H1 (cell line): ENCODE measurements around the gene NUDC. TPM values are rescaled to one million over a fixed set of nuclear protein-coding genes. Genes with fewer than 3 reads are reported as not detected.

Experiments
- CTCF ChIA-PET: fragments of 300-600 bp; sonication (Branson Sonifier 250); formaldehyde crosslinking; loops from one replicate; lab custom pipeline; 2021; ENCODE audit not compliant: partially characterized antibody; lab: Charles Lee
- POLR2A ChIA-PET: fragments of 300-600 bp; sonication (Branson Sonifier 250); formaldehyde crosslinking; loops from one replicate; lab custom pipeline; 2021; ENCODE audit warnings: inconsistent platforms; ENCODE audit not compliant: partially characterized antibody; lab: Charles Lee
- DNase-seq, 2 experiments: peaks; one replicate each; pipeline versions ENCODE4 v3.0.0 to v3.0.0-alpha.2; 2010 to 2022; ENCODE audit warnings: low spot score in 2 of 2, low read depth in 1 of 2, mixed read lengths in 1 of 2
- FAIRE-seq: peaks from 2 replicates; lab custom pipeline; 2011; peaks lifted over from hg19 to GRCh38; lab: Jason Lieb, UNC
- H2AFZ ChIP-seq: 2 replicates; pipeline ENCODE4 v1.8.1; 2012; ENCODE audit warnings: low read length, inconsistent platforms
- H2AK5ac ChIP-seq: 2 replicates; pipeline ENCODE4 v1.6.1; 2013; ENCODE audit warnings: low read depth, low read length
- H2BK120ac ChIP-seq: replicated peaks from 2 replicates; pipeline ENCODE3; 2013; ENCODE audit warnings: low read depth, low read length, inconsistent platforms
- H2BK12ac ChIP-seq: 2 replicates; pipeline ENCODE4 v1.6.1; 2013; ENCODE audit warnings: low read depth, low read length
- H2BK15ac ChIP-seq: 2 replicates; pipeline ENCODE4 v1.6.1; 2013; ENCODE audit warnings: low read length
- H2BK20ac ChIP-seq: 2 replicates; pipeline ENCODE4 v1.6.1; 2013; ENCODE audit warnings: low read length
- H2BK5ac ChIP-seq: 2 replicates; pipeline ENCODE4 v1.6.1; 2013; ENCODE audit warnings: low read depth, low read length
- H3K14ac ChIP-seq: 2 replicates; pipeline ENCODE4 v1.6.1; 2013; ENCODE audit warnings: inconsistent platforms; ENCODE audit not compliant: insufficient read length
- H3K18ac ChIP-seq: 2 replicates; pipeline ENCODE4 v1.6.1; 2013; ENCODE audit warnings: low read length; ENCODE audit errors: extremely low read depth
- H3K23ac ChIP-seq: 2 replicates; pipeline ENCODE4 v1.6.1; 2013; ENCODE audit warnings: inconsistent platforms; ENCODE audit not compliant: insufficient read length
- H3K23me2 ChIP-seq: 2 replicates; pipeline ENCODE4 v1.6.1; 2013; ENCODE audit warnings: low read depth, low read length
- H3K27ac ChIP-seq: 2 replicates; pipeline ENCODE4 v1.6.1; 2011; ENCODE audit warnings: low read depth, low read length, inconsistent platforms
- H3K27me3 ChIP-seq, 4 experiments: replicated peaks in 1 of 4; 1 replicate in 1 of 4; 2 replicates in 3 of 4; pipeline versions ENCODE4 v1.6.1 to v1.8.1; 2011 to 2013; ENCODE audit warnings: low read length in 3 of 4, mild to moderate bottlenecking in 3 of 4, inconsistent platforms in 2 of 4, mixed read lengths in 2 of 4, moderate library complexity in 1 of 4; ENCODE audit not compliant: control insufficient read depth in 3 of 4, insufficient read depth in 3 of 4; ENCODE audit errors: extremely low read depth in 1 of 4
- H3K36me3 ChIP-seq, 4 experiments: 2 replicates each; pipeline versions ENCODE4 v1.6.1 to v1.8.1; 2011 to 2013; ENCODE audit warnings: mild to moderate bottlenecking in 4 of 4, low read length in 3 of 4, moderate library complexity in 2 of 4, control low read depth in 1 of 4, inconsistent platforms in 1 of 4; ENCODE audit not compliant: insufficient read depth in 4 of 4, control insufficient read depth in 2 of 4
- H3K4ac ChIP-seq: replicated peaks from 2 replicates; pipeline ENCODE3; 2013; ENCODE audit warnings: low read length, low read depth, mixed read lengths, inconsistent platforms; ENCODE audit not compliant: insufficient read length
- H3K4me1 ChIP-seq, 4 experiments: replicated peaks in 1 of 4; 1 replicate in 1 of 4; 2 replicates in 3 of 4; pipeline versions ENCODE4 v1.6.1 to v1.8.1; 2011 to 2013; ENCODE audit warnings: low read length in 3 of 4, inconsistent platforms in 2 of 4, mixed read lengths in 1 of 4; ENCODE audit not compliant: insufficient read depth in 4 of 4, control insufficient read depth in 3 of 4
- H3K4me2 ChIP-seq, 2 experiments: 2 replicates each; pipeline versions ENCODE4 v1.6.1 to v1.8.1; 2011 to 2013; ENCODE audit warnings: low read depth in 2 of 2, low read length in 2 of 2, control low read depth in 1 of 2, inconsistent platforms in 1 of 2, mild to moderate bottlenecking in 1 of 2; ENCODE audit not compliant: insufficient read depth in 1 of 2
- H3K4me3 ChIP-seq, 4 experiments: fragments of 200-600, 300-600 bp in 1 of 4; sonication (generic), shearing (Covaris generic), sonication (Bioruptor Twin) in 1 of 4; 2 replicates each; pipeline versions ENCODE4 v1.5.1 to v1.8.1; 2011 to 2016; ENCODE audit warnings: low read length in 4 of 4, low read depth in 3 of 4, control low read depth in 2 of 4, inconsistent platforms in 2 of 4, mild to moderate bottlenecking in 2 of 4, mixed read lengths in 1 of 4, moderate library complexity in 1 of 4; ENCODE audit not compliant: insufficient read depth in 2 of 4; ENCODE audit errors: extremely low read depth in 1 of 4
- H3K56ac ChIP-seq: replicated peaks from 2 replicates; pipeline ENCODE3; 2013; ENCODE audit warnings: low read depth, mild to moderate bottlenecking, mixed read lengths, low read length, inconsistent platforms; ENCODE audit not compliant: insufficient read length
- H3K79me1 ChIP-seq: 2 replicates; pipeline ENCODE4 v1.6.1; 2013; ENCODE audit warnings: low read depth, low read length, control low read depth
- H3K79me2 ChIP-seq, 2 experiments: 2 replicates each; pipeline versions ENCODE4 v1.6.1 to v1.8.1; 2012 to 2013; ENCODE audit warnings: low read length in 2 of 2, mild to moderate bottlenecking in 2 of 2, inconsistent platforms in 1 of 2; ENCODE audit not compliant: insufficient read depth in 2 of 2, control insufficient read depth in 1 of 2
- H3K9ac ChIP-seq, 4 experiments: replicated peaks in 1 of 4; 1 replicate in 1 of 4; 2 replicates in 3 of 4; pipeline versions ENCODE4 v1.6.1 to v1.8.1; 2011 to 2013; ENCODE audit warnings: low read depth in 3 of 4, low read length in 3 of 4, control low read depth in 2 of 4, mild to moderate bottlenecking in 2 of 4, moderate library complexity in 2 of 4, inconsistent platforms in 1 of 4; ENCODE audit errors: extremely low read depth in 1 of 4
- H3K9me3 ChIP-seq, 2 experiments: 2 replicates each; pipeline versions ENCODE4 v1.6.1 to v1.8.1; 2012 to 2013; ENCODE audit warnings: mild to moderate bottlenecking in 2 of 2, moderate library complexity in 2 of 2, control low read depth in 1 of 2, inconsistent platforms in 1 of 2, low read depth in 1 of 2, low read length in 1 of 2, mixed read lengths in 1 of 2; ENCODE audit not compliant: insufficient read depth in 2 of 2
- H4K20me1 ChIP-seq, 2 experiments: replicated peaks in 1 of 2; 2 replicates each; pipeline versions ENCODE3 to v1.8.1; 2011 to 2013; ENCODE audit warnings: inconsistent platforms in 2 of 2, low read length in 2 of 2, mild to moderate bottlenecking in 1 of 2; ENCODE audit not compliant: insufficient read depth in 2 of 2, control insufficient read depth in 1 of 2
- H4K5ac ChIP-seq: 2 replicates; pipeline ENCODE4 v1.6.1; 2013; ENCODE audit warnings: low read length, low read depth, mixed read lengths, inconsistent platforms; ENCODE audit not compliant: insufficient read length
- H4K8ac ChIP-seq: 2 replicates; pipeline ENCODE4 v1.8.0; 2013; ENCODE audit warnings: mild to moderate bottlenecking, moderate library complexity, low read length, inconsistent platforms; ENCODE audit not compliant: insufficient read depth; ENCODE audit errors: extremely low read depth
- H4K91ac ChIP-seq: replicated peaks from 2 replicates; pipeline ENCODE3; 2013; ENCODE audit warnings: low read length, mixed read lengths, inconsistent platforms; ENCODE audit not compliant: insufficient read length
- HDAC6 ChIP-seq: IDR thresholded peaks from one replicate; pipeline ENCODE4 v1.7.1; 2012; ENCODE audit warnings: low read depth, mild to moderate bottlenecking, inconsistent platforms, low read length, moderate library complexity
- POLR2AphosphoS5 ChIP-seq: IDR thresholded peaks from 2 replicates; pipeline ENCODE4 v1.6.1; 2011; ENCODE audit warnings: low read depth, low read length
- POU5F1 ChIP-seq: IDR thresholded peaks from 2 replicates; pipeline ENCODE4 v1.6.1; 2011; ENCODE audit warnings: low read depth, mild to moderate bottlenecking, low read length, moderate library complexity
- RFX5 ChIP-seq: IDR thresholded peaks from 2 replicates; pipeline ENCODE4 v1.6.1; 2011; ENCODE audit warnings: low read depth, low read length, improper control_type of control experiment, borderline replicate concordance
- TBP ChIP-seq: IDR thresholded peaks from 2 replicates; pipeline ENCODE4 v1.6.1; 2011; ENCODE audit warnings: low read depth, low read length, improper control_type of control experiment
- TCF12 ChIP-seq: IDR thresholded peaks from 2 replicates; pipeline ENCODE4 v1.6.1; 2011; ENCODE audit warnings: low read depth, mild to moderate bottlenecking, low read length
- YY1 ChIP-seq: IDR thresholded peaks from 2 replicates; pipeline ENCODE4 v1.6.1; 2011; ENCODE audit warnings: low read depth, mild to moderate bottlenecking, low read length
- WGBS, 2 experiments: shearing (Covaris generic) in 1 of 2; methylation state at CpG; one replicate each; pipeline versions ENCODE4 v1.1.6 to v1.1.7; 2013 to 2015; ENCODE audit warnings: low lambda C conversion rate in 2 of 2, mixed read lengths in 2 of 2, inconsistent platforms in 1 of 2, low coverage in 1 of 2, missing lambda C conversion rate in 1 of 2; ENCODE audit not compliant: insufficient replicate concordance in 2 of 2, insufficient coverage in 1 of 2, insufficient read length in 1 of 2; ENCODE audit errors: extremely low coverage in 1 of 2, missing lambda C conversion rate in 1 of 2; 5-methylcytosine and 5-hydroxymethylcytosine counted together
- polyA plus RNA-seq, 7 experiments: library from polyadenylated mRNA; depleted of rRNA in 3 of 7; stranded (reverse) in 5 of 7; unstranded in 2 of 7; fragments of >200 nt in 5 of 7; fragments of 200-250 nt in 2 of 7; gene quantifications; 1 replicate in 5 of 7; 2 replicates in 1 of 7; 4 replicates in 1 of 7; pipeline versions ENCODE4 v1.2.1 to v1.2.3, GENCODE V29; 2011 to 2013; ENCODE audit warnings: missing spikeins in 2 of 7, mixed read lengths in 2 of 7
- total RNA-seq: library from RNA; stranded (reverse); fragmentation: NEBNext Ultra II Directional; extraction: Animal tissue kit (Norgen Biotek cat#: 25700); gene quantifications from 2 replicates; pipeline ENCODE4 v1.2.1, GENCODE V29; 2021

NUDC gene
- total and polyA plus RNA-seq, 2 of the 8 experiments (the other 6 are each of a cell fraction or from before 2014, with no cell fraction given) = 43.2 to 131 TPM

DNA sequence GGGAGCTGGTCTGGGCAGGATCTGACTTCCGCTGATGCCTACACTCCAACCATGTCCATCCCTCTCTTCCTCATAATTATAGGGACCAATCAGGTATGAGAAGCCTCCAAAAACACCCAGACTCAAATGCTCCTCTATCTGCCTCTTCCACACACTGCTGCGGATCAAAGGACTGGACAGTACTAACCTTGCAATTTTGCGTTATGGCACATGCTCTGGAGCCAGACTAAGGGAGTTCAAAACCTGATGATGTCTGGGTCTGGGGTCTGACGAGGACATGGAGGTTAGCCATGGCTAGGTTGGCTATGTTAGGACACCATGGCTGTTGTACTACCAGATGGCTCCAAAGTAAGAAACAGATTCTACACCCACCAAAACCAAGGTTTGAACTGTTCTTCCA lies 41.8 kb upstream of the NUDC start:
- WGBS, 2 experiments = 97% methylated on average over 4 of the region's 4 CpGs; no CpG with 5 or more reads in 1 of the 2 experiments
- TF ChIP-seq YY1 (no peak), TBP (no peak), TCF12 (no peak), HDAC6 (no peak), POLR2AphosphoS5 (no peak), POU5F1 (no peak), RFX5 (no peak)
- TF ChIP-seq, all 59 proteins: peak for 0
- no peak for FAIRE-seq

More for the DNA sequence above, 41.8 kb upstream of the NUDC start:
- Histone ChIP-seq H2AFZ (no peak overlapping the region), H3K9ac (no peak overlapping the region), H3K4me2 (no peak overlapping the region), H4K5ac (no peak overlapping the region), H3K56ac (no peak overlapping the region), H3K27me3 (no peaks in the 10 kb centered on the region), H3K4me1 (peaks cover 0 to 2% (median 0%) of the 10 kb centered on the region in 4 experiments; a peak in 1 of 7 replicates), H3K23me2 (no peaks in the 10 kb centered on the region), H3K4ac (no peak overlapping the region), H3K9me3 (no peaks in the 10 kb centered on the region), H3K79me2 (no peaks in the 10 kb centered on the region), H4K20me1 (no peaks in the 10 kb centered on the region), H3K36me3 (peaks cover 18 to 51% (median 34%) of the 10 kb centered on the region in 4 experiments), H2BK5ac (no peak overlapping the region), H4K8ac (no peak overlapping the region), H2BK12ac (no peak overlapping the region), H2BK20ac (no peak overlapping the region), H3K79me1 (no peaks in the 10 kb centered on the region; the same call in 1 of the 2 replicates), H4K91ac (no peak overlapping the region), H3K4me3 (no peak overlapping the region), H3K18ac (no peak overlapping the region), H3K14ac (no peak overlapping the region), H3K23ac (no peak overlapping the region), H3K27ac (no peak overlapping the region), H2AK5ac (no peak overlapping the region), H2BK120ac (no peak overlapping the region), H2BK15ac (no peak overlapping the region)
- CTCF ChIA-PET = interaction anchor here (1.2 to 31.7 kb wide), 8 partner anchors 10 to 90 kb away, joined by 3 to 547 read pairs (median 12); partner anchors contain the start of genes GPN2 and SFN
- no peak for DNase-seq
- POLR2A ChIA-PET = interaction anchor here (3.0 kb wide), 1 partner anchor 22 kb away, joined by 7 read pairs; no protein-coding TSS in a partner anchor
